Endodermal cell (in vitro differentiated cells): ENCODE data around the gene PIGQ. TPM values are rescaled to one million over a fixed set of nuclear protein-coding genes. Genes with fewer than 3 reads are reported as not detected.

Experiments used
- DNase-seq: peaks from one replicate; pipeline ENCODE4 v3.0.0-alpha.2; 2017
- H3K27ac ChIP-seq: 2 replicates; pipeline ENCODE4 v1.5.1; 2013; ENCODE audit warnings: mild to moderate bottlenecking, low read depth, low read length, moderate library complexity
- H3K27me3 ChIP-seq: 2 replicates; pipeline ENCODE4 v1.6.1; 2013; ENCODE audit warnings: mild to moderate bottlenecking, low read length, moderate library complexity; ENCODE audit not compliant: insufficient read depth, control insufficient read depth, poor library complexity, severe bottlenecking
- H3K36me3 ChIP-seq: 2 replicates; pipeline ENCODE4 v1.7.0; 2013; ENCODE audit warnings: mild to moderate bottlenecking, low read length, moderate library complexity; ENCODE audit not compliant: control insufficient read depth, insufficient read depth
- H3K4me1 ChIP-seq: one replicate; pipeline ENCODE4 v1.7.0; 2013; ENCODE audit warnings: low read length; ENCODE audit not compliant: control insufficient read depth, insufficient read depth
- H3K4me3 ChIP-seq: 2 replicates; pipeline ENCODE4 v1.5.1; 2013; ENCODE audit warnings: mild to moderate bottlenecking, low read length, moderate library complexity
- H3K9ac ChIP-seq: 2 replicates; pipeline ENCODE4 v1.6.1; 2013; ENCODE audit warnings: mild to moderate bottlenecking, low read length, moderate library complexity; ENCODE audit not compliant: poor library complexity, severe bottlenecking; ENCODE audit errors: extremely low read depth
- H3K9me3 ChIP-seq: 2 replicates; pipeline ENCODE4 v1.6.1; 2013; ENCODE audit warnings: mild to moderate bottlenecking, low read length, moderate library complexity; ENCODE audit not compliant: control insufficient read depth
- H3K27ac Mint-ChIP-seq: 2 replicates; pipeline ENCODE4 v1.8.0; 2020; ENCODE audit warnings: mixed read lengths
- H3K27me3 Mint-ChIP-seq: 2 replicates; pipeline ENCODE4 v1.8.0; 2021; ENCODE audit warnings: mild to moderate bottlenecking, mixed read lengths; ENCODE audit not compliant: insufficient read depth
- H3K36me3 Mint-ChIP-seq: 2 replicates; pipeline ENCODE4 v1.8.0; 2020; ENCODE audit warnings: low read depth, mixed read lengths
- H3K4me1 Mint-ChIP-seq: 2 replicates; pipeline ENCODE4 v1.8.0; 2020; ENCODE audit warnings: mixed read lengths
- H3K4me3 Mint-ChIP-seq: 2 replicates; pipeline ENCODE4 v1.8.0; 2020; ENCODE audit warnings: mild to moderate bottlenecking, moderate library complexity, mixed read lengths
- H3K9me3 Mint-ChIP-seq: 2 replicates; pipeline ENCODE4 v1.8.0; 2020; ENCODE audit warnings: mild to moderate bottlenecking, mixed read lengths
- CTCF ChIP-seq: fragments of 200-600 bp; sonication (generic); conservative IDR thresholded peaks from 2 replicates; pipeline ENCODE4 v1.5.0; 2021; ENCODE audit warnings: antibody characterized with exemption, mild to moderate bottlenecking
- whole genome bisulfite sequencing, 2 experiments: methylation state at CpG; one replicate each; pipeline versions ENCODE4 v1.1.5 to v1.1.7; 2013; ENCODE audit warnings: missing lambda C conversion rate in 2 of 2, mixed read lengths in 1 of 2; ENCODE audit not compliant: insufficient coverage in 1 of 2, insufficient read length in 1 of 2; 5-methylcytosine and 5-hydroxymethylcytosine counted together
- total RNA-seq, 2 donors: library from RNA; stranded (reverse); fragmentation: NEBNext Ultra II Directional in 1 of 2; extraction: Animal tissue kit (Norgen Biotek cat#: 25700) in 1 of 2; gene quantifications; 2 replicates in 1 of 2; 3 replicates in 1 of 2; pipeline ENCODE4 v1.2.1, GENCODE V29; 2021

Gene PIGQ
- total RNA-seq, 2 donors from 2014 or later: 128 to 129 TPM

- Mint-ChIP-seq H3K4me3 (no peak overlapping the region), H3K4me1 (no peaks in the 10 kb centered on the region), H3K27me3 (no peaks in the 10 kb centered on the region), H3K36me3 (peaks cover 11% of the 10 kb centered on the region), H3K27ac (peak overlapping the region; percentile 77), H3K9me3 (no peaks in the 10 kb centered on the region)
- H3K9me3 ChIP-seq: no peaks in the 10 kb centered on the region
- no peaks in the 10 kb centered on the region for H3K27me3 ChIP-seq
- TF ChIP-seq CTCF: peak; percentile 61
- H3K4me1 ChIP-seq: no peaks in the 10 kb centered on the region
- WGBS, 2 experiments: 84% methylated on average over 5 of the region's 8 CpGs; no CpG with 5 or more reads in 1 of the 2 experiments
- no peak overlapping the region for H3K9ac ChIP-seq
- DNase-seq: peak; percentile 84
- no peak overlapping the region for H3K4me3 ChIP-seq
- H3K36me3 ChIP-seq: peaks cover 3% of the 10 kb centered on the region
- no peak overlapping the region for H3K27ac ChIP-seq
These were observed 7.0 kb downstream of the PIGQ start for GRCh38 chr16:576823-577201.

GRCh38 chr16:577796-578195 lies 8.0 kb downstream of the PIGQ start:
- Mint-ChIP-seq H3K27me3 (no peaks in the 10 kb centered on the region), H3K36me3 (peaks cover 8% of the 10 kb centered on the region), H3K4me3 (no peak overlapping the region), H3K9me3 (no peaks in the 10 kb centered on the region), H3K27ac (no peak overlapping the region), H3K4me1 (no peaks in the 10 kb centered on the region)
- Histone ChIP-seq H3K27me3 (no peaks in the 10 kb centered on the region), H3K9ac (no peak overlapping the region), H3K9me3 (no peaks in the 10 kb centered on the region), H3K4me1 (no peaks in the 10 kb centered on the region), H3K4me3 (no peak overlapping the region), H3K36me3 (no peaks in the 10 kb centered on the region), H3K27ac (no peak overlapping the region)
- 92 to 93% methylated on average over 6 to 13 of the region's 13 CpGs for WGBS, 2 experiments
- TF ChIP-seq CTCF: no peak
- no peak for DNase-seq

GRCh38 chr16:578232-578869 lies 8.6 kb downstream of the PIGQ start:
- no peak overlapping the region for H3K4me3 Mint-ChIP-seq
- no peaks in the 10 kb centered on the region for H3K4me1 Mint-ChIP-seq
- no peaks in the 10 kb centered on the region for H3K27me3 Mint-ChIP-seq
- H3K9ac ChIP-seq: no peak overlapping the region
- H3K4me3 ChIP-seq: no peak overlapping the region
- no peak overlapping the region for H3K27ac Mint-ChIP-seq
- H3K4me1 ChIP-seq: no peaks in the 10 kb centered on the region
- H3K27me3 ChIP-seq: no peaks in the 10 kb centered on the region
- 90 to 95% methylated on average over 18 to 24 of the region's 24 CpGs for WGBS, 2 experiments
- no peaks in the 10 kb centered on the region for H3K9me3 Mint-ChIP-seq
- peaks cover 8% of the 10 kb centered on the region for H3K36me3 Mint-ChIP-seq
- H3K36me3 ChIP-seq: no peaks in the 10 kb centered on the region
- H3K9me3 ChIP-seq: no peaks in the 10 kb centered on the region
- no peak overlapping the region for H3K27ac ChIP-seq
- no peak for TF ChIP-seq CTCF
- DNase-seq: no peak
